Measurements from ENCODE around the gene CPT1B. TPM values are rescaled to one million over a fixed set of nuclear protein-coding genes. Genes with fewer than 3 reads are reported as not detected.
A peak's percentile ranks its signal among the peaks of the same experiment; 100 is the strongest.

Gene CPT1B
- total and polyA plus RNA-seq, 10 of the 15 experiments (the other 5 are each of a cell fraction or from before 2014, with no cell fraction given): 3.5 to 54.0 (median 21.7) TPM

- TF ChIP-seq POU2F2 (IDR thresholded peaks at IDR 0.05; ENCODE audit: borderline replicate concordance, low read depth, low read length): 0 out of 3 replicates have a peak, but pooled peaks have one; percentile 5
- TF ChIP-seq RAD51 (IDR thresholded peaks at IDR 0.05): no peak
- no peak for TF ChIP-seq FOS (IDR thresholded peaks at IDR 0.05; ENCODE audit: borderline replicate concordance, extremely low read depth, insufficient read length)
- no peak for TF ChIP-seq E2F8 (IDR thresholded peaks at IDR 0.05; ENCODE audit: low read depth, partially characterized antibody)
- TF ChIP-seq TARDBP (IDR thresholded peaks at IDR 0.05; ENCODE audit: borderline replicate concordance): no peak
- no peak for TF ChIP-seq HCFC1 (IDR thresholded peaks at IDR 0.05; ENCODE audit: low read length)
- TF ChIP-seq IRF4 (IDR thresholded peaks at IDR 0.05; ENCODE audit: low read depth, low read length): no peak
- TF ChIP-seq FOXM1 (IDR thresholded peaks at IDR 0.05; ENCODE audit: low read depth, low read length): no peak
- TF ChIP-seq, protein P1, sequence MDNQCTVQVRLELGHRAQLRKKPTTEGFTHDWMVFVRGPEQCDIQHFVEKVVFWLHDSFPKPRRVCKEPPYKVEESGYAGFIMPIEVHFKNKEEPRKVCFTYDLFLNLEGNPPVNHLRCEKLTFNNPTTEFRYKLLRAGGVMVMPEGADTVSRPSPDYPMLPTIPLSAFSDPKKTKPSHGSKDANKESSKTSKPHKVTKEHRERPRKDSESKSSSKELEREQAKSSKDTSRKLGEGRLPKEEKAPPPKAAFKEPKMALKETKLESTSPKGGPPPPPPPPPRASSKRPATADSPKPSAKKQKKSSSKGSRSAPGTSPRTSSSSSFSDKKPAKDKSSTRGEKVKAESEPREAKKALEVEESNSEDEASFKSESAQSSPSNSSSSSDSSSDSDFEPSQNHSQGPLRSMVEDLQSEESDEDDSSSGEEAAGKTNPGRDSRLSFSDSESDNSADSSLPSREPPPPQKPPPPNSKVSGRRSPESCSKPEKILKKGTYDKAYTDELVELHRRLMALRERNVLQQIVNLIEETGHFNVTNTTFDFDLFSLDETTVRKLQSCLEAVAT (IDR thresholded peaks at IDR 0.05): peak; percentile 96
- no peak for TF ChIP-seq EZH2 (IDR thresholded peaks at IDR 0.05; ENCODE audit: borderline replicate concordance, control insufficient read depth, low read depth, low read length)
- TF ChIP-seq MXI1 (IDR thresholded peaks at IDR 0.05; ENCODE audit: low read depth, low read length): no peak
- no peak for TF ChIP-seq USF1 (IDR thresholded peaks at IDR 0.05; ENCODE audit: borderline replicate concordance, extremely low read length, insufficient read depth, low read depth, low read length)
- TF ChIP-seq, protein P2, sequence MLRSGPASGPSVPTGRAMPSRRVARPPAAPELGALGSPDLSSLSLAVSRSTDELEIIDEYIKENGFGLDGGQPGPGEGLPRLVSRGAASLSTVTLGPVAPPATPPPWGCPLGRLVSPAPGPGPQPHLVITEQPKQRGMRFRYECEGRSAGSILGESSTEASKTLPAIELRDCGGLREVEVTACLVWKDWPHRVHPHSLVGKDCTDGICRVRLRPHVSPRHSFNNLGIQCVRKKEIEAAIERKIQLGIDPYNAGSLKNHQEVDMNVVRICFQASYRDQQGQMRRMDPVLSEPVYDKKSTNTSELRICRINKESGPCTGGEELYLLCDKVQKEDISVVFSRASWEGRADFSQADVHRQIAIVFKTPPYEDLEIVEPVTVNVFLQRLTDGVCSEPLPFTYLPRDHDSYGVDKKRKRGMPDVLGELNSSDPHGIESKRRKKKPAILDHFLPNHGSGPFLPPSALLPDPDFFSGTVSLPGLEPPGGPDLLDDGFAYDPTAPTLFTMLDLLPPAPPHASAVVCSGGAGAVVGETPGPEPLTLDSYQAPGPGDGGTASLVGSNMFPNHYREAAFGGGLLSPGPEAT (IDR thresholded peaks at IDR 0.05; ENCODE audit: low read depth): no peak
- TF ChIP-seq RB1 (IDR thresholded peaks at IDR 0.05; ENCODE audit: borderline replicate concordance): no peak
- TF ChIP-seq ZNF207 (IDR thresholded peaks at IDR 0.05; ENCODE audit: borderline replicate concordance): no peak
- TF ChIP-seq RCOR1 (conservative IDR thresholded peaks at IDR 0.05; ENCODE audit: low read depth, low read length): 0 out of 2 replicates have a peak, but pooled peaks have one; percentile 6
- no peak for TF ChIP-seq SREBF1 (IDR thresholded peaks at IDR 0.05; ENCODE audit: low read length)
- TF ChIP-seq NFYA (IDR thresholded peaks at IDR 0.05; ENCODE audit: borderline replicate concordance, low read depth, low read length): no peak
- no peak for TF ChIP-seq E2F4 (IDR thresholded peaks at IDR 0.05; ENCODE audit: low read depth, low read length)
- 0 out of 2 replicates have a peak, but pooled peaks have one; percentile 54 for TF ChIP-seq HDGF (IDR thresholded peaks at IDR 0.05)
- TF ChIP-seq POLR2AphosphoS2 (IDR thresholded peaks at IDR 0.05; ENCODE audit: low read depth, low read length): peak; percentile 76
- no peak for TF ChIP-seq PML (IDR thresholded peaks at IDR 0.05; ENCODE audit: low read length)
- no peak for TF ChIP-seq NR2C1 (IDR thresholded peaks at IDR 0.05)
- no peak for TF ChIP-seq CBX3 (IDR thresholded peaks at IDR 0.05; ENCODE audit: borderline replicate concordance, low read depth)
- TF ChIP-seq SP1 (IDR thresholded peaks at IDR 0.05; ENCODE audit: low read depth, low read length): no peak
Measured at GRCh38 chr22:50529416-50529896, 48.8 kb downstream of the CPT1B start (continued).
